GM12801 (cell line): ENCODE data around the gene SFTA2.

Experiments used
- CTCF ChIP-seq: IDR thresholded peaks from one replicate; pipeline ENCODE4 v1.5.1; 2011; ENCODE audit warnings: control low read depth; ENCODE audit not compliant: insufficient read length; ENCODE audit errors: extremely low read depth

Gene SFTA2

GRCh38 chr6:30940361-30940986 is 8.5 kb upstream of the SFTA2 start, which contains the start of gene MUCL3:
Gene MUCL3 (plus strand): TSS chr6:30940973. CDS start chr6:30941000, 27 bp downstream.
- no peak for TF ChIP-seq CTCF

- no peak for TF ChIP-seq CTCF
Observed at GRCh38 chr6:30939473-30939872, 7.5 kb upstream of the SFTA2 start.

GRCh38 chr6:30938730-30939129 is 6.8 kb upstream of the SFTA2 start:
- TF ChIP-seq CTCF: no peak

- no peak for TF ChIP-seq CTCF
Observed at GRCh38 chr6:30937265-30937664, 5.3 kb upstream of the SFTA2 start.

GRCh38 chr6:30935018-30935417 is 3.0 kb upstream of the SFTA2 start:
- no peak for TF ChIP-seq CTCF

GRCh38 chr6:30932665-30933365 is 845 bp upstream of the SFTA2 start:
- no peak for TF ChIP-seq CTCF

- no peak for TF ChIP-seq CTCF
Observed at GRCh38 chr6:30931272-30931671, 698 bp downstream of the SFTA2 start.
